Common myeloid progenitor, CD34-positive (primary cell): Measurements from ENCODE around the gene APBA2.
"Not testable (repeated sequence)": the region's sequence is repeated elsewhere in the genome, so short reads cannot be mapped to it uniquely, and the experiment has no call there.

Experiments used
- CTCF ChIA-PET: fragments of 350-600 bp; sonication (Branson Sonifier 250); formaldehyde crosslinking; loops from one replicate; lab custom pipeline; 2021; ENCODE audit warnings: antibody characterized with exemption; lab: Charles Lee
- POLR2A ChIA-PET: fragments of 350-600 bp; sonication (Branson Sonifier 250); formaldehyde crosslinking; loops from one replicate; lab custom pipeline; 2021; ENCODE audit warnings: antibody characterized with exemption; lab: Charles Lee
- DNase-seq, 3 donors: peaks; one replicate each; pipeline versions ENCODE4 v3.0.0 to v3.0.0-alpha.2; 2013
- H3K27ac ChIP-seq, 2 experiments: 1 replicate in 1 of 2; 2 replicates in 1 of 2; pipeline ENCODE4 v1.7.0; 2013; ENCODE audit warnings: inconsistent platforms in 2 of 2, low read length in 2 of 2, mild to moderate bottlenecking in 2 of 2, low read depth in 1 of 2, moderate library complexity in 1 of 2; ENCODE audit not compliant: severe bottlenecking in 2 of 2, insufficient read depth in 1 of 2, poor library complexity in 1 of 2
- H3K27me3 ChIP-seq, 5 experiments: replicated peaks in 2 of 5; 1 replicate in 3 of 5; 2 replicates in 2 of 5; pipeline versions ENCODE4 v1.6.1 to v1.7.0; 2013; ENCODE audit warnings: low read length in 4 of 5, mild to moderate bottlenecking in 2 of 5, moderate library complexity in 2 of 5, inconsistent platforms in 1 of 5; ENCODE audit not compliant: insufficient read depth in 5 of 5, control insufficient read depth in 4 of 5
- H3K36me3 ChIP-seq, 4 experiments: 1 replicate in 2 of 4; 2 replicates in 2 of 4; pipeline versions ENCODE4 v1.6.1 to v1.7.0; 2013; ENCODE audit warnings: low read length in 3 of 4, control low read depth in 1 of 4, mild to moderate bottlenecking in 1 of 4; ENCODE audit not compliant: control insufficient read depth in 4 of 4, insufficient read depth in 4 of 4
- H3K4me1 ChIP-seq, 4 experiments: 1 replicate in 3 of 4; 2 replicates in 1 of 4; pipeline versions ENCODE4 v1.6.1 to v1.7.1; 2013; ENCODE audit warnings: low read length in 3 of 4, mild to moderate bottlenecking in 3 of 4, control low read depth in 1 of 4, inconsistent platforms in 1 of 4, moderate library complexity in 1 of 4; ENCODE audit not compliant: control insufficient read depth in 4 of 4, insufficient read depth in 4 of 4; ENCODE audit errors: control extremely low read depth in 1 of 4
- H3K4me3 ChIP-seq, 7 experiments: 1 replicate in 4 of 7; 2 replicates in 3 of 7; pipeline versions ENCODE4 v1.5.1 to v1.7.0; 2013; ENCODE audit warnings: mild to moderate bottlenecking in 7 of 7, low read length in 6 of 7, moderate library complexity in 6 of 7, inconsistent platforms in 2 of 7, low read depth in 2 of 7, control low read depth in 1 of 7; ENCODE audit not compliant: insufficient read depth in 4 of 7, control insufficient read depth in 1 of 7; ENCODE audit errors: extremely low read depth in 1 of 7
- H3K9me3 ChIP-seq, 5 experiments: 1 replicate in 4 of 5; 2 replicates in 1 of 5; pipeline versions ENCODE4 v1.6.1 to v1.7.1; 2013; ENCODE audit warnings: low read length in 4 of 5, mild to moderate bottlenecking in 2 of 5, inconsistent platforms in 1 of 5, low read depth in 1 of 5, moderate library complexity in 1 of 5; ENCODE audit not compliant: control insufficient read depth in 4 of 5, insufficient read depth in 2 of 5; ENCODE audit errors: control extremely low read depth in 1 of 5
- WGBS: methylation state at CpG from one replicate; pipeline ENCODE4 v1.1.5; 2013; ENCODE audit not compliant: insufficient coverage; 5-methylcytosine and 5-hydroxymethylcytosine counted together

The APBA2 gene

GRCh38 chr15:28848521-28848920 is 37.3 kb upstream of the APBA2 start, which contains the start of gene GOLGA6L7:
Gene GOLGA6L7, minus strand, starts transcription at chr15:28848644. Its CDS starts 95 bp downstream, at chr15:28848549.
- POLR2A ChIA-PET, CTCF ChIA-PET, H3K36me3 ChIP-seq, H3K27ac ChIP-seq, H3K27me3 ChIP-seq, H3K4me3 ChIP-seq, H3K9me3 ChIP-seq, H3K4me1 ChIP-seq: not testable (repeated sequence)
- peak in 2 of 3 donors; percentile 7 to 28 for DNase-seq
- WGBS: 100% methylated on average over 9 of the region's 13 CpGs

GRCh38 chr15:28849271-28849670 is 36.5 kb upstream of the APBA2 start:
- no CpG with 5 or more reads among the region's 17 CpGs for WGBS
- H3K9me3 ChIP-seq, POLR2A ChIA-PET, CTCF ChIA-PET, H3K36me3 ChIP-seq, H3K4me1 ChIP-seq, DNase-seq, H3K4me3 ChIP-seq, H3K27ac ChIP-seq, H3K27me3 ChIP-seq: not testable (repeated sequence)

DNA sequence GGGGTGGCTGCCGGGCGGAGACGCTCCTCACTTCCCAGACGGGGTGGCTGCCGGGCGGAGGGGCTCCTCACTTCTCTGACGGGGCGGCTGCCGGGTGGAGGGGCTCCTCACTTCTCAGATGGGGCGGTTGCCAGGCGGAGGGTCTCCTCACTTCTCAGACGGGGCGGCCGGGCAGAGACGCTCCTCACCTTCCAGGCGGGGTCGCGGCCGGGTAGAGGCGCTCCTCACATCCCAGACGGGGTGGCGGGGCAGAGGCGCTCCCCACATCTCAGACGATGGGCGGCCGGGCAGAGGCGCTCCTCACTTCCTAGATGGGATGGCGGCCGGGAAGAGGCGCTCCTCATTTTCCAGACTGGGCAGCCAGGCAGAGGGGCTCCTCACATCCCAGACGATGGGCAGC is 36.0 kb upstream of the APBA2 start:
- H3K4me1 ChIP-seq, POLR2A ChIA-PET, CTCF ChIA-PET, DNase-seq, H3K4me3 ChIP-seq, H3K27ac ChIP-seq, H3K27me3 ChIP-seq, H3K36me3 ChIP-seq, H3K9me3 ChIP-seq: not testable (repeated sequence)
- 93% methylated on average over 17 of the region's 31 CpGs for WGBS

DNA sequence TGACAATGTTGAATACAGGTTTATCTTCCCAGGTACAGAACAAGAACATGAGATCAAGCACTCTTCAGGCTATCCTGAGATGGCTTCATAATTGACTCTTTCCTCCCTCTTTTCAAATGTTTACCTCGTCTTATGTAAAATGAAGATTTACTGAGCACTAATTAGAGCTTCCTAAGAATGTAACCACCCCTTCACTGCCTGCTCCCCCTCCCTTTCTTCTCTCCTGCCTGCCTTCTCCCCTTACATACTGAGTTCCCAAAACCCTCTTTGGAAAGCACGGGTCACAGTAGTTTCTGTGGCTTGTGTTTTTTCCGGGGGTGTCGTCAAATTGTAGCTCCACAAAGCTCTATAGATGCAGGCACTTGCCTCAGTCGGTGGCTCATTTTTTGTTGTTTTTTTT is 32.1 kb upstream of the APBA2 start:
- H3K4me1 ChIP-seq, CTCF ChIA-PET, DNase-seq, POLR2A ChIA-PET, H3K9me3 ChIP-seq, H3K27ac ChIP-seq, H3K4me3 ChIP-seq, H3K27me3 ChIP-seq: not testable (repeated sequence)
- peaks cover 0 to 13% (median 3%) of the 10 kb centered on the region in 4 experiments for H3K36me3 ChIP-seq
- 85% methylated on average over 3 of the region's 5 CpGs for WGBS

DNA sequence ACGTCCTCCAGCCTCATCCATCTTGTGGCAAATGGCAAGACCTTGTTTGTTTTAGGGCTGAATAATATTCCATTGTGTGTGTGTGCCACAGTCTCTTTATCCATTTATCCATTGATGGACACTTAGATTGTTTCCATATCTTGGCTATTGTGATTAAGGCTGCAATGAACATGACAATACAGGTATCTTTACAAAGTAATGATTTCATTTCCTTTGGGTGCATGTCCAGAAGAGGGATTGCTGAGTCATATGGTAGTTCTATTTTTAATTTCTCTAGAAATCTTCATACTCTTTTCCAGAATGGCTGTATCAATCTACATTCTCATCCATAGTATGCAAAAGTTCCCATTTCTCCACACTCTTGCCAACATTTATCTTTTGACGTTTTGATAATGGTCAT is 31.2 kb upstream of the APBA2 start:
- CTCF ChIA-PET, H3K9me3 ChIP-seq, DNase-seq, H3K27ac ChIP-seq, POLR2A ChIA-PET, H3K27me3 ChIP-seq, H3K4me1 ChIP-seq, H3K4me3 ChIP-seq: not testable (repeated sequence)
- WGBS: no CpG with 5 or more reads among the region's 2 CpGs
- H3K36me3 ChIP-seq: peaks cover 0 to 13% (median 3%) of the 10 kb centered on the region in 4 experiments

GRCh38 chr15:28861031-28861534 is 24.7 kb upstream of the APBA2 start:
- ChIA-PET POLR2A (interaction anchor here (0.6 kb wide), 1 partner anchor 30 kb away, joined by 4 read pairs; no protein-coding TSS in a partner anchor), CTCF (interaction anchor here (2.0 kb wide), 1 partner anchor 10 kb away, joined by 5 read pairs; no protein-coding TSS in a partner anchor)
- no peak overlapping the region for H3K4me3 ChIP-seq
- H3K36me3 ChIP-seq: peaks cover 0 to 11% (median 3%) of the 10 kb centered on the region in 4 experiments
- DNase-seq: no peak
- H3K27me3 ChIP-seq: no peaks in the 10 kb centered on the region
- H3K9me3 ChIP-seq: no peaks in the 10 kb centered on the region
- 92% methylated on average over 16 of the region's 16 CpGs for WGBS
- no peaks in the 10 kb centered on the region for H3K4me1 ChIP-seq
- H3K27ac ChIP-seq: no peak overlapping the region

DNA sequence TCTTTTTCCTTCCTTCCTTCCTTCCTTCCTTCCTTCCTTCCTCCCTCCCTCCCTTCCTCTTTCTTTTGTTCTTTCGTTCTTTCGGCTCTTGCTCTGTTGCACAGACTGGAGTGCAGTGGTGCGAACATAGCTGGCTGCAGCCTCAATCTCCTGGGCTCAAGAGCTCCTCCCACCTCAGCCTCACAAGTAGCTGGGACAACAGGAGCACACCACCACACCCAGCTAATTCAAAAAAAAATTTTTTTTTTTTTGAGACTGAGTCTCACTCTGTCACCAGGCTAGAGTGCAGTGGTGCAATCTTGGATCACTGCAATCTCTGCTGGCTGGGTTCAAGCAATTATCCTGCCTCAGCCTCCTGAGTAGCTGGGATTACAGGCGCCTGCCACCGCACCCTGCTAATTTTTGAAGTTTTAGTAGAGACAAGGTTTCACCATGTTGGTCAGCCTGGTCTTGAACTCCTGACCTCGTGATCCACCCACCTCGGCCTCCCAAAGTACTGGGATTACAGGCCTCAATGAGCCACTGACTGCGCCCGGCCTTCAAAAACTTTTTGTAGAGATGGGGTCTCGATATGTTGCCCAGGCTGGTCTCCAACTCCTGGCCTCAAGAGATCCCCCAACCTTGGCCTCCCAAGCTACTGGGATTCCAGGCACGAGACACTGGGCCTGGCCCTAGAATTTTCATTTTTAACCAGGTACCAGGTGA is 24.0 kb upstream of the APBA2 start:
- not testable (repeated sequence) for DNase-seq, H3K27ac ChIP-seq, H3K4me3 ChIP-seq, H3K4me1 ChIP-seq, H3K36me3 ChIP-seq, H3K9me3 ChIP-seq, H3K27me3 ChIP-seq
- CTCF ChIA-PET: interaction anchor here (0.6 to 2.0 kb wide), 3 partner anchors 10 to 59 kb away, joined by 3 to 5 read pairs (median 3); no protein-coding TSS in a partner anchor
- WGBS: 98% methylated on average over 11 of the region's 11 CpGs
- POLR2A ChIA-PET: interaction anchor here (0.6 kb wide), 1 partner anchor 31 kb away, joined by 4 read pairs; no protein-coding TSS in a partner anchor
